GM18907 (cell line): Measurements from ENCODE around the gene GPI.
"Not testable (repeated sequence)": the region's sequence is repeated elsewhere in the genome, so short reads cannot be mapped to it uniquely, and the experiment has no call there.

Experiments
- ATAC-seq: cut with Tn5 transposase; IDR thresholded peaks from one replicate; pipeline ENCODE4 v1.9.1; 2021; ENCODE audit warnings: mild to moderate bottlenecking, moderate library complexity; ENCODE audit not compliant: unreplicated experiment

The GPI gene

DNA sequence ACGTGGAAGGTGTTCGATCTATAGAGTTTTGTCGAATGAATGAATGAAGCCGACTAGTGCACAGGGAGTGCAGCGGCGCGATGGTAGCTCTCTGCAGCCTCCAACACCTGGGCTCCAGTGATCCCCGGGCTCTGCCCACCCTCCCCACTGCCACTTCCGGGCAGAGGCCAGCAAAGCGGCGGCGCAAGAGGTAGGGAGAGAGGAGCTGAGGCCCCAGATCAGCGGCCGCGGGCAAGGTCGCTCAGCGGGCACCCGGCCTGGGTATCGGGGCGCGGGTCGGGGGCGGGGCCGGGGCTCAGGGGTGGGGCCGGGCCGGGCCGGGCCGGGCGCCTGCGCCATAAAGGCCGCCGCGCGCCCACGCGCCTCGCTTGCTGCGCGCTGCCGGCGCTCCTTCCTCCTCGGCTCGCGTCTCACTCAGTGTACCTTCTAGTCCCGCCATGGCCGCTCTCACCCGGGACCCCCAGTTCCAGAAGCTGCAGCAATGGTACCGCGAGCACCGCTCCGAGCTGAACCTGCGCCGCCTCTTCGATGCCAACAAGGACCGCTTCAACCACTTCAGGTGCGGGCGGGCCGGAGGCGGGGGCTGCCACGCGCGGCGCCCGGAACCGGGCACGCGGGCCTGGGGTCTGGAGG, at the start of gene GPI:
Gene GPI, plus strand, starts transcription at position 367 of the 633 bp plus-strand sequence. Its CDS starts 71 bp downstream, at position 438.
- peak; percentile 73 for ATAC-seq

DNA sequence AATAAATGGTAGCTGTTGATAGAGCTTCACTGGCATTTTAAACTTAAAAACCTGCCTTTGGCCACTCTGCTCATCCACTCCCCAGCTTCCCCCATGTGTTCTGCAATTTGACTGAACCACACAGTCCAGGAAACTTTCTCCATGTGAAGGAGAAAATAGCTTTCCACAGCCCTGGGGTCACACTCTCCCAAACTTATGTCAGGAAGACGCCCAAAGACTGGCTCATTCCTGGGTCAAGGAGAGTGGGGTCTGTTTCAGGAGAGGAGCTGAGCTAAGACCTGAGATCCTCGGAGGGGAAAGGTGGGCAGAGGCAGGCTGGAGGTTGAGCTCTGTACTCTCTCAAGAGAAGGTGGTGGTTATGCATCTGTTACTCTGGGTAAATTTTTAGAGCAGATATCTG, 48.7 kb upstream of the GPI start:
- no peak for ATAC-seq

- no peak for ATAC-seq
Measured at GRCh38 chr19:34316741-34317301, 48.2 kb upstream of the GPI start.

GRCh38 chr19:34317311-34317927, 47.6 kb upstream of the GPI start:
- no peak for ATAC-seq

- no peak for ATAC-seq
Measured at GRCh38 chr19:34319230-34319585, 45.8 kb upstream of the GPI start.

DNA sequence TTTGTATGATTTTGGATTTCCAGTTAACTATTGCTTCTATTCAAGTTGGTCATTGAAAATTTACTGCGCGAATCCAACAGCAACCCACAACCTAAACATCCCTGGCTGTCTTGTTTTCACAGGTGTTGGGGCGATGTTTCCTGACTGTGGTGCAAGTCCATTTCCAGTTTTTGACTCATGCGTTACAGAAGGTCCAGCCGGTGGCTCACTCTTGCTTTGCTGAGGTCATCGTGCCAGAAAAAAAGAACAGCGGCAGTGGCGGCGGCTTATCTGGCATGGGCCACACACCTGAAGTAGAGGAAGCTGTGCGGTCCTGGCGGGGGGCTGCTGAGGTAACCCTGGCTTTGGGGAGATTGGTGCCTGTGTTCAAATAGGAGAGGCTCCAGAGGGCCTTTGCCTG, 45.2 kb upstream of the GPI start:
- no peak for ATAC-seq

DNA sequence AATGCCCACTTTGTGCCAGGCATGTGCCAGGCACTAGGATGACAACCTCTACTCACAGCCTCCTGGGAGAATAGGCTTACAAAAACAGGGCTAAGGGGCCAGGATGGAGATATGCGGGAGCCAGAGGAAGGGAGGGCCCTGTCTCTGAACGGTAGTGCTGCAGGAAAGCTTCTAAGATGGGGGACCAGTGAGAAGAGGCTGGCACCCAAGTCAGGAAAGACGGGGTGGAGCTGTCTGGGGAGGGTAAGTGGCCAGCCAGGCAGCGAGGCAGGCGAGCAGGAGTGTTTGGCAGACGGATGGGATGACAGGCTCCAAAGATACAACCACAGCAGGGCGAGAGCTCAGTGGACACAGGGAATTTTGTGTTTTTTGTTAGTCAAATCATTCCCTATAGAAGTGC, 44.7 kb upstream of the GPI start:
- no peak for ATAC-seq

DNA sequence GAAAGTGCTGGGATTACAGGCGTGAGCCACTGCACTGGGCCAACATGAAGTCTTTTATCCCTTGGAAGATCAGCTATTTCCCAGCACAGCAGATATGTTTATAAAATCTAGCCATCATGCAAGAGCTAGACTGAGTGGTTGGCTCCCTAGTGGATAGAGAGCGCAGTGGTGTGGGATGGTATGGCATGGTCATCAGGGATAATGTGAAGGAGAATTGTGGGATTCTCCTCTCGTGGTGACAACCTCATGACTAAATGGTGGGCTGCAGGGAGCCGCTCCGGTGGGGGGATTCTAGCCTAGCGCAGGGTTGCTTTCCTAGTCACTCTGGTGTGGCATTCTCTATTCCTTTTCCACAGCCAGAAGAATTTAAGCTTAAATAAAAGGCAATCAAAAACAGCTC, 43.3 kb upstream of the GPI start:
- no peak for ATAC-seq

GRCh38 chr19:34323433-34324204, 41.4 kb upstream of the GPI start:
- ATAC-seq, result no peak

- no peak for ATAC-seq
Measured at GRCh38 chr19:34324320-34324719, 40.7 kb upstream of the GPI start.

- no peak for ATAC-seq
Measured at GRCh38 chr19:34325181-34325580, 39.8 kb upstream of the GPI start.

- no peak for ATAC-seq
Measured at GRCh38 chr19:34325981-34326787, 38.8 kb upstream of the GPI start.

GRCh38 chr19:34327851-34328250, 37.1 kb upstream of the GPI start:
- no peak for ATAC-seq

DNA sequence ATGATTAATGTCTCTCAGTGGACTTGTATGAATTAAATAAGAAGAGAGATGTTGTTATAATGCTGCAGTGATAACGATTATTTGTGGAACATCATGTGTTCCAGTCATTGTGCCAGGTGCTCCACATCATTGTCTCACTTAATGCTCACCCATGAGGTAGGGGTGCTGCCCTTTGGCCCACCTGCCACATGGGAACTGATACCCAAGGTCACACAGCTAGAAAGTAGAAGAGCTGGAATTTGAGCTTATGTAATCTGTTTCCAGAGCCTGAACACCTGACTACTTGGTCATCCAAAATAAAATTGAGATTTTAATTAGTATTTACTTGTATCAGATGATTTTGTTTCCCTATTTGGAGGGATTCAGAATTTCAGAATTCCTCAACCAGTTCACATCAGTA, 36.0 kb upstream of the GPI start:
- no peak for ATAC-seq

GRCh38 chr19:34330116-34330515, 34.9 kb upstream of the GPI start:
- ATAC-seq, result no peak

- not testable (repeated sequence) for ATAC-seq
Measured at GRCh38 chr19:34330596-34330995, 34.4 kb upstream of the GPI start.

- not testable (repeated sequence) for ATAC-seq
Measured at GRCh38 chr19:34331596-34331995, 33.4 kb upstream of the GPI start.

GRCh38 chr19:34332027-34332760, 32.8 kb upstream of the GPI start:
- ATAC-seq, result no peak

DNA sequence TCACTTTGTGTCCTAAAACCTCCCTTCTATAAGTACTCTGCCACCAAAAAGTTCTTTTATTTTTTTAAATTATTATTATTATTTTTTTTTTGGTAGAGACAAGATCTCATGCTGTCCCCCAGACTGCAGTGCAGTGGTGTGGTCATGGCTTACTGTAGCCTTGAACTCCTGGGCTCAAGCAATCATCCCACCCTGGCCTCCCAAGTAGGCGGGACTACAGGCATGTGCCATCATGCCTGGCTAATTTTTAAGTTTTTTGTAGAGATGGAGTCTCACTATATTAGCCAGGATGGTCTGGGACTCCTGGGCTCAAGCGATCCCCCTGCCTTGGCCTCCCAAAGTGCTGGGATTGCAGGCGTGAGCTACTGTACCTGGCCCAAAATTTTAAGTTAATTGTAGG, 29.1 kb upstream of the GPI start:
- ATAC-seq, result no peak

DNA sequence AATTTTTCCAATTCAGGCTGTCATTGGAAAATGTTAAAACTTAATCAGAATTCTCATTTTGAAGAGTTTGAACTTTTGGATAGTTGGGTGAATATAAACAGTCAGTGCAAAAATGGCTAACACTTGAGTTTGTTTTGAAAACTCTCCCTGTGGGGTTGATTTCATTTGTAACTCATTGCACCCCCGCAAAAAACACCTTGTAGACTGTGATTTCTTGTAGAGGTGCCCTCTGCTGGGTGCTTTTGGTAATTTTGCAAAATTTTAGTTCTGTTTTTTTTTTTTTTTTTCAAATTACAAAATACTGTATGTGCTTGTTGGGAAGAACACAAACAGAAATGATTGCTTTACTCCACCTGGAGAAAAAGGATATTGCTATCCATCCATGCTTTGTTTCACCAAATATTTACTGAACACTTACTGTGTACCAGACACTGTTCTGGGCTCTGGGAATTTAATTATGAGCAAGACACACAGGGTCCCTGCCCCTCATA, 28.2 kb upstream of the GPI start:
- ATAC-seq, result no peak
